Sigmoid colon (tissue), 4 donors: Measurements from ENCODE around the gene HPS1.

ENCODE experiments used
- CTCF ChIP-seq, 4 experiments: fragments of 450-650 bp in 3 of 4; fragments of 200-600 bp in 1 of 4; IDR thresholded peaks; one replicate each; pipeline ENCODE4 v1.5.1; 2016 to 2019; ENCODE audit warnings: antibody characterized with exemption in 4 of 4, mild to moderate bottlenecking in 3 of 4, moderate library complexity in 2 of 4
- EP300 ChIP-seq, 4 donors: sonication (generic); formaldehyde crosslinking; IDR thresholded peaks; one replicate each; pipeline ENCODE4 v1.6.1; 2017; ENCODE audit warnings: antibody characterized with exemption in 4 of 4
- POLR2A ChIP-seq, 2 donors: fragments of 450-650 bp; IDR thresholded peaks; one replicate each; pipeline ENCODE4 v1.6.1; 2016; ENCODE audit warnings: antibody characterized with exemption in 2 of 2, mild to moderate bottlenecking in 2 of 2, moderate library complexity in 2 of 2
- POLR2AphosphoS5 ChIP-seq, 4 donors: sonication (generic); formaldehyde crosslinking; IDR thresholded peaks; one replicate each; pipeline ENCODE4 v1.6.1; 2017; ENCODE audit warnings: antibody characterized with exemption in 4 of 4

DNA sequence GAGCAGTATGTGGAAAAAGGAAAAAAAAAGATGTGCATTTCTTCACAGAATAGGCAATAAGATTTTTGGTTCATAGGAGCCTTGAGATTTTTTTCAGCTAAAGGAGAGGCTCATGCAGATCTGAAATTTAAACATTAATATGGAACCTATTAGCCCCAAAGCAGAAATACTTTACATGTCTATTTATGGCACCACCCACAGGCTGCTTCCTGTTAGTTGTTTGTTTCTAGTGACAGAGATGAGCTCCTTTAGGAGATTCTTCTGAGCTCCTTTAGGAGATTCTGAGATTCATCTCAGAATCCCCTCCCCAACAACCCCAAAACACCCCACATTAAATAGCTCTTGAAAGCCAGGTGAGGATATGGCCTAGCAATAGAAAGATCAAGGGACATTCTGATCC, 27.9 kb upstream of the HPS1 start:
- TF ChIP-seq CTCF (IDR thresholded peaks at IDR 0.05) (no peak), POLR2AphosphoS5 (IDR thresholded peaks at IDR 0.05) (no peak), EP300 (IDR thresholded peaks at IDR 0.05) (no peak), POLR2A (IDR thresholded peaks at IDR 0.05) (no peak)
